WTC11 (cell line): ENCODE results near the gene SEMA3D. TPM values are rescaled to one million over a fixed set of nuclear protein-coding genes. Genes with fewer than 3 reads are reported as not detected.

Experiments used
- ATAC-seq: fragments of 200-7000 bp; cut with Tn5 transposase; 2 replicates; pipeline ENCODE4 v1.10.0; 2021; ENCODE audit warnings: mild to moderate bottlenecking, moderate library complexity
- CTCF ChIA-PET: fragments of 300-600 bp; sonication (Branson Sonifier 250); formaldehyde crosslinking; loops from one replicate; lab custom pipeline; 2021; ENCODE audit warnings: antibody characterized with exemption; lab: Charles Lee
- POLR2A ChIA-PET: fragments of 350-600 bp; sonication (Branson Sonifier 250); formaldehyde crosslinking; loops from one replicate; lab custom pipeline; 2021; ENCODE audit warnings: antibody characterized with exemption; lab: Charles Lee
- DNase-seq: peaks from one replicate; pipeline ENCODE4 v3.0.0; 2021; ENCODE audit warnings: low spot score
- H3K27ac Mint-ChIP-seq: 2 replicates; pipeline ENCODE4 v1.8.0; 2021; ENCODE audit warnings: mixed read lengths
- H3K27me3 Mint-ChIP-seq: 2 replicates; pipeline ENCODE4 v1.8.0; 2021; ENCODE audit warnings: low read depth, mild to moderate bottlenecking, moderate library complexity, mixed read lengths
- H3K36me3 Mint-ChIP-seq: 2 replicates; pipeline ENCODE4 v1.8.0; 2021; ENCODE audit warnings: mixed read lengths
- H3K4me1 Mint-ChIP-seq: 2 replicates; pipeline ENCODE4 v1.8.0; 2022; ENCODE audit warnings: mixed read lengths
- H3K4me3 Mint-ChIP-seq: 2 replicates; pipeline ENCODE4 v1.8.0; 2021; ENCODE audit warnings: mild to moderate bottlenecking, moderate library complexity, mixed read lengths
- H3K9me3 Mint-ChIP-seq: 2 replicates; pipeline ENCODE4 v1.8.0; 2021; ENCODE audit warnings: mixed read lengths
- CREM ChIP-seq: sonication (generic); formaldehyde crosslinking; IDR thresholded peaks from 2 replicates; pipeline ENCODE4 v1.8.1; 2022; ENCODE audit warnings: mild to moderate bottlenecking, missing genetic modification reagents, moderate library complexity
- ELF4 ChIP-seq: sonication (generic); formaldehyde crosslinking; IDR thresholded peaks from 2 replicates; pipeline ENCODE4 v1.8.1; 2022; ENCODE audit warnings: low read depth, mild to moderate bottlenecking, moderate library complexity, missing genetic modification reagents
- FOXK1 ChIP-seq: sonication (generic); formaldehyde crosslinking; IDR thresholded peaks from 2 replicates; pipeline ENCODE4 v1.8.0; 2022; ENCODE audit warnings: mild to moderate bottlenecking, moderate library complexity, missing genetic modification reagents
- GABPB1 ChIP-seq: sonication (generic); formaldehyde crosslinking; IDR thresholded peaks from 2 replicates; pipeline ENCODE4 v1.8.1; 2023; ENCODE audit warnings: mild to moderate bottlenecking, missing genetic modification reagents
- GRHL2 ChIP-seq: fragments of 250-450 bp; sonication (Bioruptor Pico); IDR thresholded peaks from 2 replicates; pipeline ENCODE4 v1.8.0; 2022; ENCODE audit warnings: mild to moderate bottlenecking, moderate library complexity; ENCODE audit not compliant: insufficient replicate concordance, severe bottlenecking
- KAT7 ChIP-seq: sonication (generic); formaldehyde crosslinking; IDR thresholded peaks from 2 replicates; pipeline ENCODE4 v1.8.1; 2023; ENCODE audit warnings: missing genetic modification reagents, mild to moderate bottlenecking, borderline replicate concordance
- MYBL2 ChIP-seq: sonication (generic); formaldehyde crosslinking; IDR thresholded peaks from 2 replicates; pipeline ENCODE4 v1.8.1; 2023; ENCODE audit warnings: mild to moderate bottlenecking, moderate library complexity, missing genetic modification reagents
- NR2C2 ChIP-seq: sonication (generic); formaldehyde crosslinking; IDR thresholded peaks from 2 replicates; pipeline ENCODE4 v1.8.0; 2022; ENCODE audit warnings: mild to moderate bottlenecking, missing genetic modification reagents
- SOX15 ChIP-seq: fragments of 250-450 bp; sonication (Bioruptor Pico); IDR thresholded peaks from 2 replicates; pipeline ENCODE4 v1.9.0; 2021; ENCODE audit warnings: mild to moderate bottlenecking
- SP1 ChIP-seq: sonication (generic); formaldehyde crosslinking; conservative IDR thresholded peaks from 2 replicates; pipeline ENCODE4 v1.8.1; 2022; ENCODE audit warnings: missing genetic modification reagents
- TCF7 ChIP-seq: sonication (generic); formaldehyde crosslinking; IDR thresholded peaks from 2 replicates; pipeline ENCODE4 v1.8.0; 2022; ENCODE audit warnings: mild to moderate bottlenecking, low read depth, missing genetic modification reagents, moderate library complexity
- TP53 ChIP-seq: sonication (generic); formaldehyde crosslinking; IDR thresholded peaks from 2 replicates; pipeline ENCODE4 v1.8.1; 2023; ENCODE audit warnings: mild to moderate bottlenecking, missing genetic modification reagents
- ZNF121 ChIP-seq: sonication (generic); formaldehyde crosslinking; IDR thresholded peaks from 2 replicates; pipeline ENCODE4 v1.8.0; 2023; ENCODE audit warnings: missing genetic modification reagents
- ZNF138 ChIP-seq: sonication (generic); formaldehyde crosslinking; conservative IDR thresholded peaks from 2 replicates; pipeline ENCODE4 v1.8.1; 2022; ENCODE audit warnings: mild to moderate bottlenecking, moderate library complexity, missing genetic modification reagents
- ZNF232 ChIP-seq: sonication (generic); formaldehyde crosslinking; IDR thresholded peaks from 2 replicates; pipeline ENCODE4 v1.8.0; 2022; ENCODE audit warnings: mild to moderate bottlenecking, missing genetic modification reagents
- total RNA-seq: library from RNA; stranded (reverse); gene quantifications from 3 replicates; pipeline ENCODE4 v1.2.3, GENCODE V29; 2021
- TF ChIP-seq, protein P1 (sequence below): fragments of 200-600 bp; IDR thresholded peaks from 2 replicates; pipeline ENCODE4 v1.8.0; 2022; ENCODE audit warnings: antibody characterized with exemption
- TF ChIP-seq, protein P2 (sequence below): fragments of 250-450 bp; sonication (Bioruptor Pico); conservative IDR thresholded peaks from 2 replicates; pipeline ENCODE4 v1.9.0; 2021; ENCODE audit warnings: mild to moderate bottlenecking
- TF ChIP-seq, protein P3 (sequence below): sonication (generic); formaldehyde crosslinking; IDR thresholded peaks from 2 replicates; pipeline ENCODE4 v1.8.0; 2023; ENCODE audit warnings: mild to moderate bottlenecking, missing genetic modification reagents
- TF ChIP-seq, protein P4 (sequence below): sonication (generic); formaldehyde crosslinking; IDR thresholded peaks from 2 replicates; pipeline ENCODE4 v1.8.0; 2022; ENCODE audit warnings: mild to moderate bottlenecking, missing genetic modification reagents

SEMA3D gene
- total RNA-seq, 1 experiment from 2014 or later = 3.8 TPM

DNA sequence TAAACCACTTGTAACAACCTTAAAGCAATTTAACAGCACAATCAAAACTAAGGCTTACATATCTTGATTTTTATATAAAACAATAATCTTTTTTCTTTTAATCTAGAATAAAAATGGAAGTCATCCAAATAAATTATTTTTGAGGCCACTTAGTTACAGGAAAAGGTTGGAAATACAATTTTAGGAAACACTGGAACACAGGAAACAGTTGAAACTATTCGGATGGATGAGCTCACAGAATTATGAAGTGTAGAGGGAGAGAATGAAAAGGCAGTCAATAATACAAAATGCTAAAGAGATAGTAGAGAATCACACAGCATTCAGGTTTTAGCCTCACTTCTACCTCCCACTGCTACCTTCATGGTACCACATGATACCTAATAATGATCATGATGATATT, 124.2 kb downstream of the SEMA3D start:
- no peaks in the 10 kb centered on the region for H3K27me3 Mint-ChIP-seq
- ChIA-PET CTCF (no interaction called here), POLR2A (no interaction called here)
- ATAC-seq = no peak
- H3K27ac Mint-ChIP-seq = no peak overlapping the region
- no peaks in the 10 kb centered on the region for H3K9me3 Mint-ChIP-seq
- TF ChIP-seq KAT7 (CRISPR knock-in tag) = no peak
- TF ChIP-seq SOX15 (CRISPR knock-in tag) = no peak
- TF ChIP-seq, protein P1, sequence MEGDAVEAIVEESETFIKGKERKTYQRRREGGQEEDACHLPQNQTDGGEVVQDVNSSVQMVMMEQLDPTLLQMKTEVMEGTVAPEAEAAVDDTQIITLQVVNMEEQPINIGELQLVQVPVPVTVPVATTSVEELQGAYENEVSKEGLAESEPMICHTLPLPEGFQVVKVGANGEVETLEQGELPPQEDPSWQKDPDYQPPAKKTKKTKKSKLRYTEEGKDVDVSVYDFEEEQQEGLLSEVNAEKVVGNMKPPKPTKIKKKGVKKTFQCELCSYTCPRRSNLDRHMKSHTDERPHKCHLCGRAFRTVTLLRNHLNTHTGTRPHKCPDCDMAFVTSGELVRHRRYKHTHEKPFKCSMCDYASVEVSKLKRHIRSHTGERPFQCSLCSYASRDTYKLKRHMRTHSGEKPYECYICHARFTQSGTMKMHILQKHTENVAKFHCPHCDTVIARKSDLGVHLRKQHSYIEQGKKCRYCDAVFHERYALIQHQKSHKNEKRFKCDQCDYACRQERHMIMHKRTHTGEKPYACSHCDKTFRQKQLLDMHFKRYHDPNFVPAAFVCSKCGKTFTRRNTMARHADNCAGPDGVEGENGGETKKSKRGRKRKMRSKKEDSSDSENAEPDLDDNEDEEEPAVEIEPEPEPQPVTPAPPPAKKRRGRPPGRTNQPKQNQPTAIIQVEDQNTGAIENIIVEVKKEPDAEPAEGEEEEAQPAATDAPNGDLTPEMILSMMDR = no peak
- TF ChIP-seq NR2C2 (CRISPR knock-in tag) = no peak
- peaks cover 14% of the 10 kb centered on the region for H3K4me1 Mint-ChIP-seq
- H3K4me3 Mint-ChIP-seq = no peak overlapping the region
- H3K36me3 Mint-ChIP-seq = no peaks in the 10 kb centered on the region
- no peak for DNase-seq

DNA sequence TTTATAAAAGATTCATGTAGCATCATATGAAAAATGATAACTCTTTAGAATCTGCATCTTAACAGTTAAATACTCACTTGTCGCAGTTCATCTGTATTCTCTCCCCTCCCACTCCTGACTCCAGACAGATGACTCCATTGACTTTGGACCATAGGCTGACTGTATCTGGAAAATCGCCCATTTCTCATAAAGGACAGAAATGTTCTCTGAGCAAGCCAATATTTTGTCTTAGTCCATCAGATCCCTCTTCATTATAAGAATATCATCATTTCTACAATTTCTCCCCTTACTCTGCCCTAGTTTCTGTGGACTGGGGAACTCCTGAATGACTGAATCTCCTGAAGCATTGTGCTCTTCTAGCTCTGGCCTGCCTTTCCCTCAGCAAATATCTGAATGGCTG, 125.4 kb downstream of the SEMA3D start:
- CTCF ChIA-PET = no interaction called here
- no peak overlapping the region for H3K27ac Mint-ChIP-seq

DNA sequence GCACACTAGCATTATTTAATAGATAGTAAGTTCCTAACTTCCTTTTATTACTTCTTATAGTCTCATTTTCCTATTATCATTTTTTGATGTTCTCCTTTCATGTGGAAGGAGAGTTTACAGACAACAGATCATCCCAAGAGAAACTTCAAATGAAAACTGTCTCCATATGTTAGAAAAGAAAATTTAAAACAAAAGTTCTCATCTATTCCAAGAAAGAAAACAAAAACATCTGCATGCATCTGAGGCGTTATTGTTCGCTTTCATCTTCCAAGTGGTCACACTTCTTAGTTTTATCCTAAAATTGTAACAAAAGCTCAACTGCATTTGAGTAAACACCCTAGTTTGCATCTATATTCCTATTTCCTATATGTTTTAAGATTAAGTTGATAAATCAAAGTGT, 126.2 kb downstream of the SEMA3D start:
- no peaks in the 10 kb centered on the region for H3K36me3 Mint-ChIP-seq
- no peak for ATAC-seq
- TF ChIP-seq, protein P2, sequence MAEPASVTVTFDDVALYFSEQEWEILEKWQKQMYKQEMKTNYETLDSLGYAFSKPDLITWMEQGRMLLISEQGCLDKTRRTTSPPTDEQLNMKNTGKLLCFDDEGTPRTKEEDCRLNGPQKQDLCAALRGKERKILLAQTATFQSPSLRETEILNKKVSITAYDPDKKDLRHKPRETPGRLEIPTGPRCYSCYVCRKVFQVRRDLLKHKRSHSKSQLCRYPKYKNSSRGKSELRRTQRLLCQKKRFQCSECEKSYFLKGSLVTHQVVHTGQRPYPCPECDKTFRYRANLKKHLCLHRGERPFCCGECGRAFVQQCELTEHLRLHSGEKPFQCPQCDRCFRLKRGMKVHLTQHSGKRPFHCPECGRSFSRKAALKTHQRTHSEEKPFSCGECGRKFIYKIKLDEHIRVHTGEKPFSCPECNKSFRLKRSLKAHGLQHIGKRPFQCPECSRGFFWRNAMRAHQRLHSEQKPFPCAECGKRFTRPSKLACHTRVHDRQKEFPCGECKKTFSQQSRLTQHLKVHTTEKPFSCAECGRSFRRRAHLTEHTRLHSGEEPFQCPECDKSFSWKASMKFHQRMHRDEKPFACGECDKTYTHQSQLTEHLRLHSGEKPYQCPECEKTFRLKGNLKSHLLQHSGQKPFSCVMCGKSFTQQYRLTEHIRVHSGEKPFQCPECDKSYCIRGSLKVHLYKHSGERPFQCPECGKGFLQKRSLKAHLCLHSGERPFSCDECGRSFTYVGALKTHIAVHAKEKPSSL (CRISPR knock-in tag) = no peak
- no peak for TF ChIP-seq TP53
- no peak for TF ChIP-seq ZNF232 (CRISPR knock-in tag)
- TF ChIP-seq CREM (CRISPR knock-in tag) = no peak
- TF ChIP-seq ELF4 = no peak
- TF ChIP-seq GABPB1 (CRISPR knock-in tag) = no peak
- TF ChIP-seq, protein P3, sequence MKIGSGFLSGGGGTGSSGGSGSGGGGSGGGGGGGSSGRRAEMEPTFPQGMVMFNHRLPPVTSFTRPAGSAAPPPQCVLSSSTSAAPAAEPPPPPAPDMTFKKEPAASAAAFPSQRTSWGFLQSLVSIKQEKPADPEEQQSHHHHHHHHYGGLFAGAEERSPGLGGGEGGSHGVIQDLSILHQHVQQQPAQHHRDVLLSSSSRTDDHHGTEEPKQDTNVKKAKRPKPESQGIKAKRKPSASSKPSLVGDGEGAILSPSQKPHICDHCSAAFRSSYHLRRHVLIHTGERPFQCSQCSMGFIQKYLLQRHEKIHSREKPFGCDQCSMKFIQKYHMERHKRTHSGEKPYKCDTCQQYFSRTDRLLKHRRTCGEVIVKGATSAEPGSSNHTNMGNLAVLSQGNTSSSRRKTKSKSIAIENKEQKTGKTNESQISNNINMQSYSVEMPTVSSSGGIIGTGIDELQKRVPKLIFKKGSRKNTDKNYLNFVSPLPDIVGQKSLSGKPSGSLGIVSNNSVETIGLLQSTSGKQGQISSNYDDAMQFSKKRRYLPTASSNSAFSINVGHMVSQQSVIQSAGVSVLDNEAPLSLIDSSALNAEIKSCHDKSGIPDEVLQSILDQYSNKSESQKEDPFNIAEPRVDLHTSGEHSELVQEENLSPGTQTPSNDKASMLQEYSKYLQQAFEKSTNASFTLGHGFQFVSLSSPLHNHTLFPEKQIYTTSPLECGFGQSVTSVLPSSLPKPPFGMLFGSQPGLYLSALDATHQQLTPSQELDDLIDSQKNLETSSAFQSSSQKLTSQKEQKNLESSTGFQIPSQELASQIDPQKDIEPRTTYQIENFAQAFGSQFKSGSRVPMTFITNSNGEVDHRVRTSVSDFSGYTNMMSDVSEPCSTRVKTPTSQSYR (CRISPR knock-in tag) = no peak
- TF ChIP-seq, protein P4, sequence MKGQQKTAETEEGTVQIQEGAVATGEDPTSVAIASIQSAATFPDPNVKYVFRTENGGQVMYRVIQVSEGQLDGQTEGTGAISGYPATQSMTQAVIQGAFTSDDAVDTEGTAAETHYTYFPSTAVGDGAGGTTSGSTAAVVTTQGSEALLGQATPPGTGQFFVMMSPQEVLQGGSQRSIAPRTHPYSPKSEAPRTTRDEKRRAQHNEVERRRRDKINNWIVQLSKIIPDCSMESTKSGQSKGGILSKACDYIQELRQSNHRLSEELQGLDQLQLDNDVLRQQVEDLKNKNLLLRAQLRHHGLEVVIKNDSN (CRISPR knock-in tag) = no peak
- TF ChIP-seq, all 79 proteins: peak for 0
- peaks cover 5% of the 10 kb centered on the region for H3K4me1 Mint-ChIP-seq
- H3K9me3 Mint-ChIP-seq = no peaks in the 10 kb centered on the region
- DNase-seq = no peak
- no peak overlapping the region for H3K27ac Mint-ChIP-seq
- no peak overlapping the region for H3K4me3 Mint-ChIP-seq
- ChIA-PET POLR2A (no interaction called here), CTCF (no interaction called here)
- no peaks in the 10 kb centered on the region for H3K27me3 Mint-ChIP-seq

More for the DNA sequence above, 125.4 kb downstream of the SEMA3D start:
- Mint-ChIP-seq H3K27me3 (no peaks in the 10 kb centered on the region), H3K9me3 (no peaks in the 10 kb centered on the region), H3K36me3 (no peaks in the 10 kb centered on the region), H3K4me1 (peaks cover 12% of the 10 kb centered on the region), H3K4me3 (no peak overlapping the region)
- POLR2A ChIA-PET = interaction anchor here (0.6 kb wide), 1 partner anchor 1160 kb away, joined by 4 read pairs; no protein-coding TSS in a partner anchor
- DNase-seq (no peak), ATAC-seq (no peak)
- TF ChIP-seq FOXK1 = no peak
- no peak for TF ChIP-seq ZNF138 (CRISPR knock-in tag)
- no peak for TF ChIP-seq ZNF121 (CRISPR knock-in tag)
- no peak for TF ChIP-seq SP1 (CRISPR knock-in tag)
- no peak for TF ChIP-seq GABPB1 (CRISPR knock-in tag)
- no peak for TF ChIP-seq TCF7 (CRISPR knock-in tag)
- TF ChIP-seq MYBL2 = no peak
- TF ChIP-seq GRHL2 = no peak
- TF ChIP-seq, protein P3 (CRISPR knock-in tag) = no peak
